HepG2 (cell line): ENCODE measurements around the gene LRP1-AS. TPM values are rescaled to one million over a fixed set of nuclear protein-coding genes. Genes with fewer than 3 reads are reported as not detected.

Experiments
- AFF4 ChIP-seq: sonication (generic); formaldehyde crosslinking; IDR thresholded peaks from 2 replicates; pipeline ENCODE4 v1.4.0; 2020; ENCODE audit warnings: missing genetic modification reagents
- KDM4B ChIP-seq: sonication (generic); formaldehyde crosslinking; IDR thresholded peaks from 2 replicates; pipeline ENCODE4 v1.4.0; 2020; ENCODE audit warnings: missing genetic modification reagents
- KLF11 ChIP-seq: IDR thresholded peaks from 2 replicates; pipeline ENCODE4 v1.6.1; 2016; ENCODE audit warnings: missing compliant biosample characterization
- NR2C2 ChIP-seq: sonication (generic); formaldehyde crosslinking; IDR thresholded peaks from 2 replicates; pipeline ENCODE4 v1.4.0; 2020; ENCODE audit warnings: missing genetic modification reagents, mild to moderate bottlenecking, moderate library complexity, borderline replicate concordance
- PAWR ChIP-seq: sonication (generic); formaldehyde crosslinking; IDR thresholded peaks from 2 replicates; pipeline ENCODE4 v1.4.0; 2020; ENCODE audit warnings: missing genetic modification reagents, mild to moderate bottlenecking, borderline replicate concordance
- PHF21A ChIP-seq: sonication (generic); formaldehyde crosslinking; IDR thresholded peaks from 2 replicates; pipeline ENCODE4 v1.5.0; 2020; ENCODE audit warnings: mild to moderate bottlenecking, missing genetic modification reagents
- SMARCC2 ChIP-seq: fragments of 450-650 bp; IDR thresholded peaks from 2 replicates; pipeline ENCODE4 v1.6.1; 2017; ENCODE audit warnings: antibody characterized with exemption, mild to moderate bottlenecking
- SMC3 ChIP-seq: IDR thresholded peaks from 2 replicates; pipeline ENCODE4 v1.6.1; 2011; ENCODE audit warnings: low read length, improper control_type of control experiment
- THAP7 ChIP-seq: sonication (generic); formaldehyde crosslinking; IDR thresholded peaks from 2 replicates; pipeline ENCODE4 v1.8.1; 2023; ENCODE audit warnings: mild to moderate bottlenecking, missing genetic modification reagents
- ZFP62 ChIP-seq: sonication (generic); formaldehyde crosslinking; IDR thresholded peaks from 2 replicates; pipeline ENCODE4 v1.4.0; 2020; ENCODE audit warnings: missing genetic modification reagents
- ZNF44 ChIP-seq: sonication (generic); formaldehyde crosslinking; IDR thresholded peaks from 2 replicates; pipeline ENCODE4 v1.5.1; 2020; ENCODE audit warnings: mild to moderate bottlenecking, missing genetic modification reagents
- ZNF704 ChIP-seq: sonication (generic); formaldehyde crosslinking; IDR thresholded peaks from 2 replicates; pipeline ENCODE4 v1.8.1; 2023; ENCODE audit warnings: mild to moderate bottlenecking, inconsistent platforms, moderate library complexity, missing genetic modification reagents, borderline replicate concordance
- ZNF790 ChIP-seq: sonication (generic); formaldehyde crosslinking; IDR thresholded peaks from 2 replicates; pipeline ENCODE4 v1.8.0; 2022; ENCODE audit warnings: missing genetic modification reagents, mild to moderate bottlenecking, borderline replicate concordance
- polyA plus RNA-seq, 8 experiments: library from polyadenylated mRNA; depleted of rRNA in 3 of 8; stranded (reverse) in 7 of 8; unstranded in 1 of 8; fragments of >200 nt; fragmentation: Illumina TruSeq in 4 of 8; extraction: Trizol in 4 of 8; gene quantifications; 2 replicates each; pipeline versions ENCODE4 v1.2.1 to v1.2.3, GENCODE V29; 2011 to 2016; ENCODE audit warnings: low read depth in 4 of 8, missing spikeins in 1 of 8, mixed read lengths in 1 of 8; ENCODE audit not compliant: insufficient read depth in 1 of 8
- total RNA-seq, 5 experiments: library from RNA; depleted of rRNA; stranded (reverse); fragments of >200 nt; fragmentation: Illumina TruSeq; extraction: Trizol; gene quantifications; 2 replicates each; pipeline ENCODE4 v1.2.3, GENCODE V29; 2016; ENCODE audit warnings: low read depth in 1 of 5

Gene LRP1-AS
- total and polyA plus RNA-seq, 2 of the 13 experiments (the other 11 are each of a cell fraction or from before 2014, with no cell fraction given), result 0.20 TPM; not detected in 1

- TF ChIP-seq AFF4 (CRISPR knock-in tag) (no peak), ZFP62 (CRISPR knock-in tag) (no peak), KLF11 (CRISPR knock-in tag) (no peak), PHF21A (no peak), ZNF44 (CRISPR knock-in tag) (0 out of 2 replicates have a peak, but pooled peaks have one; percentile 52), ZNF704 (no peak), THAP7 (CRISPR knock-in tag) (no peak), SMC3 (peak; percentile 95), KDM4B (CRISPR knock-in tag) (no peak), ZNF790 (CRISPR knock-in tag) (no peak), PAWR (CRISPR knock-in tag) (no peak), NR2C2 (CRISPR knock-in tag) (0 out of 2 replicates have a peak, but pooled peaks have one; percentile 3), SMARCC2 (no peak)
Measured at GRCh38 chr12:57112492-57113294, 34.7 kb downstream of the LRP1-AS start (continued).
